Fibroblast of lung (primary cell): ENCODE results near the gene BTRC. TPM values are rescaled to one million over a fixed set of nuclear protein-coding genes. Genes with fewer than 3 reads are reported as not detected.

Experiments used
- DNase-seq, 2 donors: peaks; one replicate each; pipeline versions ENCODE4 v3.0.0 to v3.0.0-alpha.2; 2010; ENCODE audit warnings: low read depth in 2 of 2
- H2AFZ ChIP-seq: 2 replicates; pipeline ENCODE4 v1.5.1; 2012; ENCODE audit warnings: low read length, control low read depth, inconsistent platforms
- H3K27ac ChIP-seq: 2 replicates; pipeline ENCODE4 v1.5.1; 2011; ENCODE audit warnings: low read length, control low read depth; ENCODE audit not compliant: insufficient read depth
- H3K27me3 ChIP-seq: 2 replicates; pipeline ENCODE4 v1.5.1; 2011; ENCODE audit warnings: mild to moderate bottlenecking, low read length; ENCODE audit not compliant: control insufficient read depth, insufficient read depth
- H3K36me3 ChIP-seq: 2 replicates; pipeline ENCODE4 v1.5.1; 2011; ENCODE audit warnings: low read length; ENCODE audit not compliant: control insufficient read depth, insufficient read depth
- H3K4me1 ChIP-seq: 2 replicates; pipeline ENCODE4 v1.5.1; 2011; ENCODE audit warnings: low read length; ENCODE audit not compliant: control insufficient read depth, insufficient read depth; ENCODE audit errors: extremely low read depth
- H3K4me2 ChIP-seq: 2 replicates; pipeline ENCODE4 v1.5.1; 2011; ENCODE audit warnings: low read length, control low read depth; ENCODE audit not compliant: insufficient read depth; ENCODE audit errors: extremely low read depth
- H3K4me3 ChIP-seq, 4 experiments: fragments of 200-600 bp in 1 of 4; sonication (generic) in 1 of 4; replicated peaks in 1 of 4; 2 replicates each; pipeline ENCODE4 v1.5.1; 2011 to 2016; ENCODE audit warnings: low read length in 4 of 4, low read depth in 3 of 4, mild to moderate bottlenecking in 3 of 4, control low read depth in 2 of 4, inconsistent platforms in 1 of 4, mixed read lengths in 1 of 4; ENCODE audit not compliant: insufficient read depth in 1 of 4; ENCODE audit errors: control extremely low read depth in 1 of 4
- H3K79me2 ChIP-seq: 2 replicates; pipeline ENCODE4 v1.5.1; 2012; ENCODE audit warnings: mild to moderate bottlenecking, low read length, inconsistent platforms; ENCODE audit not compliant: control insufficient read depth, insufficient read depth
- H3K9ac ChIP-seq: 2 replicates; pipeline ENCODE4 v1.5.1; 2011; ENCODE audit warnings: mild to moderate bottlenecking, low read length, control low read depth; ENCODE audit not compliant: insufficient read depth
- H3K9me3 ChIP-seq: 2 replicates; pipeline ENCODE4 v1.5.1; 2012; ENCODE audit warnings: low read depth, low read length; ENCODE audit not compliant: control insufficient read depth, insufficient read depth
- H4K20me1 ChIP-seq: 2 replicates; pipeline ENCODE4 v1.5.1; 2011; ENCODE audit warnings: low read length; ENCODE audit not compliant: control insufficient read depth, insufficient read depth; ENCODE audit errors: extremely low read depth
- CTCF ChIP-seq, 2 donors: IDR thresholded peaks in 1 of 2; conservative IDR thresholded peaks in 1 of 2; 1 replicate in 1 of 2; 2 replicates in 1 of 2; pipeline ENCODE4 v1.5.1; 2011 to 2012; ENCODE audit warnings: low read length in 2 of 2, control low read depth in 1 of 2, inconsistent platforms in 1 of 2, low read depth in 1 of 2, mild to moderate bottlenecking in 1 of 2
- EZH2 ChIP-seq: IDR thresholded peaks from 2 replicates; pipeline ENCODE4 v1.5.1; 2012; ENCODE audit warnings: low read length, control low read depth, mild to moderate bottlenecking; ENCODE audit errors: missing control alignments
- polyA plus RNA-seq, 2 donors: library from polyadenylated mRNA; depleted of rRNA in 1 of 2; stranded (reverse) in 1 of 2; unstranded in 1 of 2; fragments of >200 nt; gene quantifications; 2 replicates each; pipeline ENCODE4 v1.2.1, GENCODE V29; 2011 to 2012; ENCODE audit warnings: missing spikeins in 1 of 2
- total RNA-seq: library from RNA; depleted of rRNA; stranded (reverse); fragments of >200 nt; gene quantifications from 2 replicates; pipeline ENCODE4 v1.2.1, GENCODE V29; 2014

The BTRC gene
- total and polyA plus RNA-seq, 2 donors (not counting 1 experiment from before 2014, with no cell fraction given): 9.2 to 10.9 TPM

- H3K4me1 ChIP-seq: no peaks in the 10 kb centered on the region
- H3K4me2 ChIP-seq: no peak overlapping the region
- H3K9ac ChIP-seq: no peak overlapping the region
- DNase-seq: no peak
- H4K20me1 ChIP-seq: no peaks in the 10 kb centered on the region
- H2AFZ ChIP-seq: no peak overlapping the region
- TF ChIP-seq EZH2 (no peak), CTCF (conservative IDR thresholded peaks at IDR 0.05 in 1 of 2, IDR thresholded peaks at IDR 0.05 in 1 of 2; ENCODE audit: low read depth in 1 of 2, low read length in 2 of 2) (no peak)
- H3K79me2 ChIP-seq: no peaks in the 10 kb centered on the region
- H3K27me3 ChIP-seq: no peaks in the 10 kb centered on the region
- H3K9me3 ChIP-seq: no peaks in the 10 kb centered on the region
- no peaks in the 10 kb centered on the region for H3K36me3 ChIP-seq
- H3K27ac ChIP-seq: no peak overlapping the region
- H3K4me3 ChIP-seq: no peak overlapping the region
Observed at GRCh38 chr10:101389986-101390531, 36.1 kb downstream of the BTRC start.

DNA sequence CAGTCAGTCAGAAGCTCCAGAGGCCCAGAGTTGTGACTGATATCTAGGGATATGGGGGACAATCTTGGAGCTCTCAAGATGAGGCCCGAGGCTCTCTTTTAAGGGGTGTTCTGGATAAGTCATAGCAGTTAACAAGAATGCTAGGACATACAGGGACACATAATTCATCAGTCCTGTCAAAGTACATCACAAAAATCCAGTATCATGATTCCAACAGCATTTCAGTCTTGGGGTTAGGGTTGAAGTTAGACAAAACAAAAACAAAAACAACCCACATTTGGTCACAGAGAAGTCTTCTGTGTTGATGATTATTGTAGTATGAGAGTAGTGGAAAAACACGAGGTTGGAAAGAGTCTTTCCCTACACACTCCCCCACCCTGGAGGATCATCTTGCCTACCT, 39.4 kb downstream of the BTRC start:
- no peak overlapping the region for H3K4me3 ChIP-seq
- H3K36me3 ChIP-seq: no peaks in the 10 kb centered on the region
- no peaks in the 10 kb centered on the region for H4K20me1 ChIP-seq
- no peak for TF ChIP-seq CTCF (conservative IDR thresholded peaks at IDR 0.05 in 1 of 2, IDR thresholded peaks at IDR 0.05 in 1 of 2; ENCODE audit: low read depth in 1 of 2, low read length in 2 of 2)
- no peak for TF ChIP-seq EZH2
- H3K4me1 ChIP-seq: no peaks in the 10 kb centered on the region
- H3K27me3 ChIP-seq: no peaks in the 10 kb centered on the region
- H3K4me2 ChIP-seq: no peak overlapping the region
- H3K9me3 ChIP-seq: no peaks in the 10 kb centered on the region
- no peak for DNase-seq
- no peaks in the 10 kb centered on the region for H3K79me2 ChIP-seq
- no peak overlapping the region for H3K27ac ChIP-seq
- no peak overlapping the region for H3K9ac ChIP-seq
- no peak overlapping the region for H2AFZ ChIP-seq

- TF ChIP-seq CTCF (conservative IDR thresholded peaks at IDR 0.05 in 1 of 2, IDR thresholded peaks at IDR 0.05 in 1 of 2; ENCODE audit: low read depth in 1 of 2, low read length in 2 of 2): no peak
- TF ChIP-seq EZH2: no peak
- Histone ChIP-seq H3K27ac (no peak overlapping the region), H3K4me1 (peaks cover 2% of the 10 kb centered on the region), H3K79me2 (no peaks in the 10 kb centered on the region), H3K4me3 (no peak overlapping the region), H3K27me3 (no peaks in the 10 kb centered on the region), H3K9ac (no peak overlapping the region), H4K20me1 (no peaks in the 10 kb centered on the region), H3K9me3 (no peaks in the 10 kb centered on the region), H3K36me3 (no peaks in the 10 kb centered on the region), H3K4me2 (no peak overlapping the region), H2AFZ (no peak overlapping the region)
- DNase-seq: peak in 1 of 2 donors; percentile 22
Observed at GRCh38 chr10:101394524-101395133, 40.7 kb downstream of the BTRC start.
